Hepatocyte (in vitro differentiated cells): ENCODE data around the gene ZC3H12D. TPM values are rescaled to one million over a fixed set of nuclear protein-coding genes. Genes with fewer than 3 reads are reported as not detected.
"Not testable (repeated sequence)": the region's sequence is repeated elsewhere in the genome, so short reads cannot be mapped to it uniquely, and the experiment has no call there.

ENCODE experiments used
- DNase-seq: peaks from one replicate; pipeline ENCODE4 v3.0.0-alpha.2; 2016; ENCODE audit warnings: low spot score
- H2AFZ ChIP-seq: fragments of 200-600 bp; sonication (generic); 2 replicates; pipeline ENCODE4 v1.6.0; 2016; ENCODE audit warnings: antibody characterized with exemption, mild to moderate bottlenecking
- H3K27ac ChIP-seq: fragments of 200-600 bp; sonication (generic); 2 replicates; pipeline ENCODE4 v1.5.1; 2016; ENCODE audit warnings: mild to moderate bottlenecking
- H3K27me3 ChIP-seq: fragments of 200-600 bp; sonication (generic); 2 replicates; pipeline ENCODE4 v1.6.1; 2016
- H3K36me3 ChIP-seq: fragments of 200-600 bp; sonication (generic); replicated peaks from 2 replicates; pipeline ENCODE4 v1.5.1; 2016; ENCODE audit warnings: low read depth; ENCODE audit not compliant: insufficient read depth
- H3K4me1 ChIP-seq: fragments of 200-600 bp; sonication (generic); 2 replicates; pipeline ENCODE4 v1.5.1; 2016; ENCODE audit warnings: mild to moderate bottlenecking, moderate library complexity; ENCODE audit not compliant: insufficient read depth
- H3K4me2 ChIP-seq: fragments of 200-600 bp; sonication (generic); 2 replicates; pipeline ENCODE4 v1.6.0; 2016
- H3K4me3 ChIP-seq: fragments of 200-600 bp; sonication (generic); 2 replicates; pipeline ENCODE4 v1.5.1; 2016; ENCODE audit warnings: mild to moderate bottlenecking
- H3K79me2 ChIP-seq: fragments of 200-600 bp; sonication (generic); 2 replicates; pipeline ENCODE4 v1.6.0; 2017; ENCODE audit warnings: mild to moderate bottlenecking
- H3K9me2 ChIP-seq: fragments of 200-600 bp; sonication (generic); replicated peaks from 2 replicates; pipeline ENCODE4 v1.6.0; 2017; ENCODE audit warnings: mild to moderate bottlenecking; ENCODE audit not compliant: insufficient read depth
- H3K9me3 ChIP-seq: fragments of 200-600 bp; sonication (generic); 2 replicates; pipeline ENCODE4 v1.5.1; 2016; ENCODE audit warnings: low read depth, mild to moderate bottlenecking
- H4K20me1 ChIP-seq: fragments of 200-600 bp; sonication (generic); 2 replicates; pipeline ENCODE4 v1.6.0; 2016; ENCODE audit warnings: mild to moderate bottlenecking; ENCODE audit not compliant: insufficient read depth, poor library complexity, severe bottlenecking
- CTCF ChIP-seq: fragments of 200-600 bp; sonication (generic); IDR thresholded peaks from 2 replicates; pipeline ENCODE4 v1.5.1; 2016; ENCODE audit warnings: antibody characterized with exemption, mild to moderate bottlenecking; ENCODE audit not compliant: poor library complexity
- EZH2 ChIP-seq: fragments of 200-600 bp; sonication (generic); IDR thresholded peaks from 2 replicates; pipeline ENCODE4 v1.6.1; 2016; ENCODE audit warnings: antibody characterized with exemption, mild to moderate bottlenecking, borderline replicate concordance
- EZH2phosphoT487 ChIP-seq: fragments of 200-600 bp; sonication (generic); IDR thresholded peaks from one replicate; pipeline ENCODE4 v1.6.1; 2018; ENCODE audit warnings: antibody characterized with exemption, mild to moderate bottlenecking, low read depth, moderate library complexity; ENCODE audit not compliant: unreplicated experiment, severe bottlenecking
- WGBS: methylation state at CpG from one replicate; pipeline ENCODE4 v1.1.6; 2016; ENCODE audit warnings: low lambda C conversion rate; ENCODE audit errors: missing lambda C conversion rate; 5-methylcytosine and 5-hydroxymethylcytosine counted together
- polyA plus RNA-seq: library from polyadenylated mRNA; unstranded; fragments of >200 nt; fragmentation: Nextera tagmentation; extraction: Ambion mirVana; gene quantifications from 2 replicates; pipeline ENCODE4 v1.2.1, GENCODE V29; 2016
- total RNA-seq: library from RNA; depleted of rRNA; stranded (reverse); fragments of >200 nt; gene quantifications from 2 replicates; pipeline ENCODE4 v1.2.3, GENCODE V29; 2014

The ZC3H12D gene
- total and polyA plus RNA-seq, 2 experiments from 2014 or later, result 0.06 to 0.50 TPM

- Histone ChIP-seq H3K9me2 (no peaks in the 10 kb centered on the region), H3K4me3 (no peak overlapping the region)
Measured at GRCh38 chr6:149500096-149500495, 15.3 kb upstream of the ZC3H12D start.

GRCh38 chr6:149499066-149499465 lies 14.3 kb upstream of the ZC3H12D start:
- Histone ChIP-seq H3K4me3 (no peak overlapping the region), H3K4me2 (no peak overlapping the region), H3K4me1 (no peaks in the 10 kb centered on the region), H3K27me3 (no peaks in the 10 kb centered on the region), H2AFZ (no peak overlapping the region), H3K27ac (no peak overlapping the region), H3K36me3 (no peaks in the 10 kb centered on the region), H3K9me2 (no peaks in the 10 kb centered on the region), H3K9me3 (no peaks in the 10 kb centered on the region), H4K20me1 (no peaks in the 10 kb centered on the region), H3K79me2 (no peaks in the 10 kb centered on the region)
- WGBS, result 78% methylated on average over 3 of the region's 3 CpGs
- TF ChIP-seq EZH2 (no peak), EZH2phosphoT487 (no peak), CTCF (no peak)
- peak; percentile 23 for DNase-seq

More at GRCh38 chr6:149500096-149500495, 15.3 kb upstream of the ZC3H12D start:
- no peaks in the 10 kb centered on the region for H3K27me3 ChIP-seq
- H3K79me2 ChIP-seq, result no peaks in the 10 kb centered on the region
- H4K20me1 ChIP-seq, result no peaks in the 10 kb centered on the region
- no peak for DNase-seq
- H3K36me3 ChIP-seq, result no peaks in the 10 kb centered on the region
- H3K9me3 ChIP-seq, result no peaks in the 10 kb centered on the region
- TF ChIP-seq EZH2phosphoT487 (no peak), CTCF (no peak), EZH2 (no peak)
- no peaks in the 10 kb centered on the region for H3K4me1 ChIP-seq
- H2AFZ ChIP-seq, result no peak overlapping the region
- 91% methylated on average over 1 of the region's 1 CpG for WGBS
- no peak overlapping the region for H3K27ac ChIP-seq
- H3K4me2 ChIP-seq, result no peak overlapping the region

GRCh38 chr6:149497365-149497764 lies 12.6 kb upstream of the ZC3H12D start:
- H4K20me1 ChIP-seq, result no peaks in the 10 kb centered on the region
- no peaks in the 10 kb centered on the region for H3K79me2 ChIP-seq
- TF ChIP-seq CTCF, result no peak
- TF ChIP-seq EZH2phosphoT487, result no peak
- no peak for TF ChIP-seq EZH2
- no peak overlapping the region for H3K4me2 ChIP-seq
- no peak overlapping the region for H3K4me3 ChIP-seq
- no peaks in the 10 kb centered on the region for H3K36me3 ChIP-seq
- WGBS, result 100% methylated on average over 2 of the region's 2 CpGs
- H3K9me3 ChIP-seq, result no peaks in the 10 kb centered on the region
- no peak overlapping the region for H3K27ac ChIP-seq
- no peaks in the 10 kb centered on the region for H3K27me3 ChIP-seq
- no peak overlapping the region for H2AFZ ChIP-seq
- no peak for DNase-seq
- H3K4me1 ChIP-seq, result no peaks in the 10 kb centered on the region
- H3K9me2 ChIP-seq, result no peaks in the 10 kb centered on the region

- 86% methylated on average over 6 of the region's 6 CpGs for WGBS
- not testable (repeated sequence) for H3K4me3 ChIP-seq, H3K79me2 ChIP-seq, DNase-seq, H3K9me3 ChIP-seq, H3K27ac ChIP-seq, H3K36me3 ChIP-seq, H3K4me1 ChIP-seq, H3K4me2 ChIP-seq, H3K27me3 ChIP-seq, H4K20me1 ChIP-seq, H3K9me2 ChIP-seq, H2AFZ ChIP-seq
Measured at GRCh38 chr6:149496597-149496996, 11.8 kb upstream of the ZC3H12D start.

GRCh38 chr6:149495349-149496016 lies 10.7 kb upstream of the ZC3H12D start:
- not testable (repeated sequence) for DNase-seq, H3K4me1 ChIP-seq, H3K4me2 ChIP-seq, H3K27me3 ChIP-seq, H3K4me3 ChIP-seq, H3K79me2 ChIP-seq, H3K36me3 ChIP-seq, H3K27ac ChIP-seq, H3K9me3 ChIP-seq, H2AFZ ChIP-seq, H4K20me1 ChIP-seq, H3K9me2 ChIP-seq
- 95% methylated on average over 11 of the region's 11 CpGs for WGBS

- H2AFZ ChIP-seq, result not testable (repeated sequence)
Measured at GRCh38 chr6:149494810-149495209, 10.0 kb upstream of the ZC3H12D start.

More at GRCh38 chr6:149494810-149495209, 10.0 kb upstream of the ZC3H12D start:
- DNase-seq, H3K27ac ChIP-seq, H3K4me1 ChIP-seq, H3K4me2 ChIP-seq, H3K79me2 ChIP-seq, H3K9me2 ChIP-seq, H3K9me3 ChIP-seq, H3K27me3 ChIP-seq, H3K36me3 ChIP-seq, H3K4me3 ChIP-seq, H4K20me1 ChIP-seq: not testable (repeated sequence)
- WGBS, result 97% methylated on average over 4 of the region's 4 CpGs
